BE2C (cell line): ENCODE measurements around the gene WSB1.
A peak's percentile ranks its signal among the peaks of the same experiment; 100 is the strongest.
"Not testable (repeated sequence)": the region's sequence is repeated elsewhere in the genome, so short reads cannot be mapped to it uniquely, and the experiment has no call there.

ENCODE experiments used
- DNase-seq: peaks from one replicate; pipeline ENCODE4 v3.0.0-alpha.2; 2020
- H3K27me3 ChIP-seq: fragments of 250-450 bp; sonication (Bioruptor Pico); 2 replicates; pipeline ENCODE4 v1.5.1; 2020; ENCODE audit warnings: mild to moderate bottlenecking
- H3K36me3 ChIP-seq: fragments of 250-450 bp; sonication (Bioruptor Pico); 2 replicates; pipeline ENCODE4 v1.5.1; 2020; ENCODE audit warnings: mild to moderate bottlenecking
- H3K4me1 ChIP-seq: fragments of 250-450 bp; sonication (Bioruptor Pico); 2 replicates; pipeline ENCODE4 v1.5.1; 2020
- H3K4me3 ChIP-seq: 2 replicates; pipeline ENCODE4 v1.5.1; 2011; ENCODE audit warnings: low read depth, low read length
- H3K9me3 ChIP-seq: fragments of 250-450 bp; sonication (Bioruptor Pico); 2 replicates; pipeline ENCODE4 v1.5.1; 2020
- TF ChIP-seq, protein P1 (sequence below): IDR thresholded peaks from 2 replicates; pipeline ENCODE4 v1.5.1; 2012; ENCODE audit warnings: mild to moderate bottlenecking, low read depth, low read length

The WSB1 gene

DNA sequence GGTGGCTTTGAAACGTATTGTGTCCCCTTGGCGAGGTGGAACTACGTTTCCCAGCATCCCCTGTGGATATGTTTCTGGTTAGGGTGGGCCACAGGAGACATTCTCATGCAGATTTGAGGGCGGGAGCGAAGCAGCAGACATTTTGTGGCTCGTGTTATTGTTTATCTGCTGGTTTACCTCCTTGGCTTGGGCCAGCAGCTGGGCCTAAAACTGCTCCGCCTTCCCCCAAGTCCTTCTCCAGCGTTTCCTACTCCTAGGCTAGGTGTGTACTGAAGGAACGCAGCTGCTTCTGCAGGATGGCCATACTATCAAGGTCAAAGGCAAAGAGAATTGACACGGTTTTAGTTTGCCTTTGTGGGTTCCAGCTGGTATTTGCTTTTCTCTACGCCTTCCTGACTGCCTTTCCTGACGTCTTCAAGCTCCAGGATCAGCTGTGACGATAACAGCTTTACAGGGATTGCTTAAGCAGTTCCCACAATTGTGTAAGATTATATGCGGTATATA, 17.2 kb upstream of the WSB1 start:
- Histone ChIP-seq H3K36me3 (no peaks in the 10 kb centered on the region), H3K27me3 (no peaks in the 10 kb centered on the region), H3K9me3 (no peaks in the 10 kb centered on the region), H3K4me3 (no peak overlapping the region), H3K4me1 (no peaks in the 10 kb centered on the region)
- DNase-seq, result peak; percentile 13
- TF ChIP-seq, protein P1, sequence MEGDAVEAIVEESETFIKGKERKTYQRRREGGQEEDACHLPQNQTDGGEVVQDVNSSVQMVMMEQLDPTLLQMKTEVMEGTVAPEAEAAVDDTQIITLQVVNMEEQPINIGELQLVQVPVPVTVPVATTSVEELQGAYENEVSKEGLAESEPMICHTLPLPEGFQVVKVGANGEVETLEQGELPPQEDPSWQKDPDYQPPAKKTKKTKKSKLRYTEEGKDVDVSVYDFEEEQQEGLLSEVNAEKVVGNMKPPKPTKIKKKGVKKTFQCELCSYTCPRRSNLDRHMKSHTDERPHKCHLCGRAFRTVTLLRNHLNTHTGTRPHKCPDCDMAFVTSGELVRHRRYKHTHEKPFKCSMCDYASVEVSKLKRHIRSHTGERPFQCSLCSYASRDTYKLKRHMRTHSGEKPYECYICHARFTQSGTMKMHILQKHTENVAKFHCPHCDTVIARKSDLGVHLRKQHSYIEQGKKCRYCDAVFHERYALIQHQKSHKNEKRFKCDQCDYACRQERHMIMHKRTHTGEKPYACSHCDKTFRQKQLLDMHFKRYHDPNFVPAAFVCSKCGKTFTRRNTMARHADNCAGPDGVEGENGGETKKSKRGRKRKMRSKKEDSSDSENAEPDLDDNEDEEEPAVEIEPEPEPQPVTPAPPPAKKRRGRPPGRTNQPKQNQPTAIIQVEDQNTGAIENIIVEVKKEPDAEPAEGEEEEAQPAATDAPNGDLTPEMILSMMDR, result no peak

GRCh38 chr17:27279132-27279531, 14.8 kb upstream of the WSB1 start:
- H3K4me1 ChIP-seq, H3K9me3 ChIP-seq: not testable (repeated sequence)

DNA sequence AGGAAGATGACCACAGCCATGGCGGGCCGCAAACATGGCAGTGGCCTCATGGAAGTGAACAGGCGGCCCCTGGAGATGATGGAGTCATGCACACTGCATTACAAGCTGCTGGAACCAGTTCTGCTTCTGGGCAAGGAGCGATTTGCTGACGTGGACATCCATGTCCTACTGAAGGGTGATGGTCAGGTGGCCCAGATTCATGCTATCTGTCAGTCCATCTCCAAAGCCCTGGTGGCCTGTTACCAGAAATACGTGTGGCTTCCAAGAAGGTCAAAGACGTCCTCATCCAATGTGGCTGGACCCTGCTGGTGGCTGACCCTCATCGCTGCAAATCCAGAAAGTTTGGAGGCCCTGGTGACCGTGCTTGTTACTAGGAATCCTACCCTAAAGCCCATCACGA, 13.4 kb upstream of the WSB1 start:
- TF ChIP-seq, protein P1, result no peak
- DNase-seq, result no peak
- Histone ChIP-seq H3K9me3 (no peaks in the 10 kb centered on the region), H3K4me3 (no peak overlapping the region), H3K4me1 (no peaks in the 10 kb centered on the region), H3K36me3 (no peaks in the 10 kb centered on the region), H3K27me3 (no peaks in the 10 kb centered on the region)

More at GRCh38 chr17:27279132-27279531, 14.8 kb upstream of the WSB1 start:
- H3K36me3 ChIP-seq, DNase-seq, H3K27me3 ChIP-seq, H3K4me3 ChIP-seq: not testable (repeated sequence)

DNA sequence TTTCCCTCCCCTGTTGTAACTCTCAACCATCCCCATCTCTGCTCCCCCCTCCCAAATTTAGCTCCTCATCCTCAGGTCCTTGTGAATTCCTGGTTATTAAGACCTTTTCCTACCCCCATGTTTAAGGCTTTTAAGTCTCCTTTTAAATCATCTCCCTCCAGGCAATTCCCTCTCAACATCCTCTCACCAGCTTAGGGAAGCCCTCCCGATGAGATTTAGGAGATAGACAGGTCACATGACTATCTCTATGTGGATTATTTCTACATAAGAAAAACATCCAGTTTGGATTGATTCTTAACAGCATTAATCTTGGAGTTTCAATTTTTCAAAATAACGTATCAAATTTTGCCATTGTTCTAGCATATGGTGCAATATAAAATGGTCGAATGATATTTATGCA, 12.5 kb upstream of the WSB1 start:
- no peaks in the 10 kb centered on the region for H3K4me1 ChIP-seq
- H3K9me3 ChIP-seq, result no peaks in the 10 kb centered on the region
- no peaks in the 10 kb centered on the region for H3K27me3 ChIP-seq
- TF ChIP-seq, protein P1, result no peak
- no peaks in the 10 kb centered on the region for H3K36me3 ChIP-seq
- DNase-seq, result no peak
- H3K4me3 ChIP-seq, result no peak overlapping the region

- DNase-seq, result no peak
- H3K36me3 ChIP-seq, result no peaks in the 10 kb centered on the region
- TF ChIP-seq, protein P1, result no peak
- H3K9me3 ChIP-seq, result no peaks in the 10 kb centered on the region
- no peaks in the 10 kb centered on the region for H3K4me1 ChIP-seq
- no peaks in the 10 kb centered on the region for H3K27me3 ChIP-seq
- no peak overlapping the region for H3K4me3 ChIP-seq
Observed at GRCh38 chr17:27282054-27282551, 11.8 kb upstream of the WSB1 start.

- Histone ChIP-seq H3K36me3 (no peaks in the 10 kb centered on the region), H3K4me3 (no peak overlapping the region), H3K4me1 (no peaks in the 10 kb centered on the region), H3K9me3 (no peaks in the 10 kb centered on the region), H3K27me3 (no peaks in the 10 kb centered on the region)
- TF ChIP-seq, protein P1, result no peak
- DNase-seq, result no peak
Observed at GRCh38 chr17:27283060-27283459, 10.9 kb upstream of the WSB1 start.

GRCh38 chr17:27283751-27284150, 10.2 kb upstream of the WSB1 start:
- H3K9me3 ChIP-seq, result no peaks in the 10 kb centered on the region
- no peaks in the 10 kb centered on the region for H3K27me3 ChIP-seq
- H3K36me3 ChIP-seq, result no peaks in the 10 kb centered on the region
- DNase-seq, result no peak
- H3K4me1 ChIP-seq, result no peaks in the 10 kb centered on the region
- H3K4me3 ChIP-seq, result no peak overlapping the region
- TF ChIP-seq, protein P1, result no peak
